Suprapubic skin (tissue), 4 donors: ENCODE measurements around the gene SLC13A2. TPM values are rescaled to one million over a fixed set of nuclear protein-coding genes. Genes with fewer than 3 reads are reported as not detected.
"Not testable (repeated sequence)": the region's sequence is repeated elsewhere in the genome, so short reads cannot be mapped to it uniquely, and the experiment has no call there.

ENCODE experiments used
- DNase-seq, 2 donors: peaks; one replicate each; pipeline ENCODE4 v3.0.0-alpha.2; 2019; ENCODE audit warnings: low spot score in 2 of 2
- H3K27ac ChIP-seq: fragments of 200-600 bp; sonication (generic); one replicate; pipeline ENCODE4 v1.5.1; 2019
- H3K27me3 ChIP-seq: fragments of 200-600 bp; sonication (generic); one replicate; pipeline ENCODE4 v1.5.1; 2019
- H3K36me3 ChIP-seq: fragments of 200-600 bp; sonication (generic); one replicate; pipeline ENCODE4 v1.5.1; 2019
- H3K4me1 ChIP-seq: fragments of 200-600 bp; sonication (generic); one replicate; pipeline ENCODE4 v1.5.1; 2019
- H3K4me3 ChIP-seq: fragments of 200-600 bp; sonication (generic); one replicate; pipeline ENCODE4 v1.5.1; 2019; ENCODE audit warnings: mild to moderate bottlenecking
- H3K9me3 ChIP-seq: fragments of 200-600 bp; sonication (generic); one replicate; pipeline ENCODE4 v1.5.1; 2019
- CTCF ChIP-seq, 2 donors: fragments of 200-600 bp in 1 of 2; fragments of 450-650 bp in 1 of 2; sonication (generic) in 1 of 2; IDR thresholded peaks; one replicate each; pipeline ENCODE4 v1.5.1; 2016 to 2019; ENCODE audit warnings: antibody characterized with exemption in 2 of 2, mild to moderate bottlenecking in 1 of 2, moderate library complexity in 1 of 2
- EP300 ChIP-seq: sonication (generic); formaldehyde crosslinking; IDR thresholded peaks from one replicate; pipeline ENCODE4 v1.6.1; 2017; ENCODE audit warnings: antibody characterized with exemption
- POLR2A ChIP-seq, 2 donors: fragments of 450-650 bp; IDR thresholded peaks; one replicate each; pipeline ENCODE4 v1.6.1; 2017; ENCODE audit warnings: antibody characterized with exemption in 2 of 2, mild to moderate bottlenecking in 2 of 2, moderate library complexity in 2 of 2
- POLR2AphosphoS5 ChIP-seq, 3 donors: sonication (generic); formaldehyde crosslinking; IDR thresholded peaks; one replicate each; pipeline ENCODE4 v1.6.1; 2017; ENCODE audit warnings: antibody characterized with exemption in 3 of 3
- WGBS: methylation state at CpG from one replicate; pipeline ENCODE4 v1.1.5; 2018; 5-methylcytosine and 5-hydroxymethylcytosine counted together
- total RNA-seq, 4 donors: library from RNA; depleted of rRNA; stranded (reverse); fragments of >200 nt; gene quantifications; one replicate each; pipeline ENCODE4 v1.1.0, GENCODE V29; 2016

Gene SLC13A2
- total RNA-seq, 4 donors from 2014 or later: 9.7 to 22.0 (median 14.8) TPM

GRCh38 chr17:28519236-28519635 is 45.8 kb downstream of the SLC13A2 start:
- no peak overlapping the region for H3K27ac ChIP-seq
- H3K36me3 ChIP-seq: no peaks in the 10 kb centered on the region
- no peaks in the 10 kb centered on the region for H3K9me3 ChIP-seq
- H3K4me3 ChIP-seq: no peak overlapping the region
- TF ChIP-seq POLR2AphosphoS5 (IDR thresholded peaks at IDR 0.05): no peak
- no peak for TF ChIP-seq CTCF (IDR thresholded peaks at IDR 0.05)
- no peak for TF ChIP-seq EP300
- TF ChIP-seq POLR2A (IDR thresholded peaks at IDR 0.05): no peak
- no peak for DNase-seq
- H3K27me3 ChIP-seq: peaks cover 4% of the 10 kb centered on the region
- WGBS: 63% methylated on average over 5 of the region's 5 CpGs
- peaks cover 6% of the 10 kb centered on the region for H3K4me1 ChIP-seq

- H3K4me3 ChIP-seq: no peak overlapping the region
- no peak overlapping the region for H3K27ac ChIP-seq
- no peaks in the 10 kb centered on the region for H3K9me3 ChIP-seq
- TF ChIP-seq POLR2AphosphoS5 (IDR thresholded peaks at IDR 0.05): no peak
- TF ChIP-seq POLR2A (IDR thresholded peaks at IDR 0.05): no peak
- peaks cover 14% of the 10 kb centered on the region for H3K4me1 ChIP-seq
- H3K36me3 ChIP-seq: no peaks in the 10 kb centered on the region
- no peaks in the 10 kb centered on the region for H3K27me3 ChIP-seq
- DNase-seq: no peak
- WGBS: 69% methylated on average over 6 of the region's 6 CpGs
These were observed 47.2 kb downstream of the SLC13A2 start for GRCh38 chr17:28520687-28521086.

GRCh38 chr17:28521311-28522085 is 48.1 kb downstream of the SLC13A2 start:
- Histone ChIP-seq H3K9me3 (no peaks in the 10 kb centered on the region), H3K4me3 (no peak overlapping the region), H3K36me3 (no peaks in the 10 kb centered on the region), H3K27ac (no peak overlapping the region), H3K4me1 (peaks cover 22% of the 10 kb centered on the region), H3K27me3 (no peaks in the 10 kb centered on the region)
- no peak for DNase-seq
- WGBS: 57% methylated on average over 8 of the region's 21 CpGs
- TF ChIP-seq POLR2A (IDR thresholded peaks at IDR 0.05) (no peak), CTCF (IDR thresholded peaks at IDR 0.05) (no peak), POLR2AphosphoS5 (IDR thresholded peaks at IDR 0.05) (no peak), EP300 (no peak)

GRCh38 chr17:28522281-28522680 is 48.8 kb downstream of the SLC13A2 start:
- H3K4me1 ChIP-seq: peaks cover 28% of the 10 kb centered on the region
- H3K9me3 ChIP-seq, H3K36me3 ChIP-seq, H3K4me3 ChIP-seq, H3K27me3 ChIP-seq, DNase-seq, H3K27ac ChIP-seq: not testable (repeated sequence)
- WGBS: 85% methylated on average over 4 of the region's 4 CpGs

GRCh38 chr17:28523186-28523585 is 49.7 kb downstream of the SLC13A2 start:
- Histone ChIP-seq H3K4me3 (no peak overlapping the region), H3K36me3 (no peaks in the 10 kb centered on the region), H3K27ac (no peak overlapping the region), H3K4me1 (peaks cover 36% of the 10 kb centered on the region), H3K27me3 (no peaks in the 10 kb centered on the region), H3K9me3 (no peaks in the 10 kb centered on the region)
- 79% methylated on average over 2 of the region's 6 CpGs for WGBS
- DNase-seq: no peak
- TF ChIP-seq EP300 (no peak), POLR2AphosphoS5 (IDR thresholded peaks at IDR 0.05) (no peak), CTCF (IDR thresholded peaks at IDR 0.05) (no peak), POLR2A (IDR thresholded peaks at IDR 0.05) (no peak)

- no peaks in the 10 kb centered on the region for H3K36me3 ChIP-seq
- no peak overlapping the region for H3K4me3 ChIP-seq
- WGBS: 92% methylated on average over 15 of the region's 15 CpGs
- no peak for TF ChIP-seq POLR2AphosphoS5 (IDR thresholded peaks at IDR 0.05)
- no peak for TF ChIP-seq POLR2A (IDR thresholded peaks at IDR 0.05)
- no peak for TF ChIP-seq CTCF (IDR thresholded peaks at IDR 0.05)
- TF ChIP-seq EP300: no peak
- no peak for DNase-seq
- no peak overlapping the region for H3K27ac ChIP-seq
- no peaks in the 10 kb centered on the region for H3K9me3 ChIP-seq
- H3K4me1 ChIP-seq: peaks cover 40% of the 10 kb centered on the region
- no peaks in the 10 kb centered on the region for H3K27me3 ChIP-seq
These were observed 50.4 kb downstream of the SLC13A2 start for GRCh38 chr17:28523876-28524275.
